ENCODE data around the gene PPL.
"Not testable (repeated sequence)": the region's sequence is repeated elsewhere in the genome, so short reads cannot be mapped to it uniquely, and the experiment has no call there.

Gene PPL

GRCh38 chr16:4968879-4969483 lies 32.0 kb upstream of the PPL start:
- no peaks in the 10 kb centered on the region for H3K9me3 Mint-ChIP-seq
- no peak overlapping the region for H3K4me3 Mint-ChIP-seq
- H3K36me3 Mint-ChIP-seq: no peaks in the 10 kb centered on the region
- no peak overlapping the region for H3K27ac Mint-ChIP-seq
- H3K27me3 Mint-ChIP-seq: peaks cover 38% of the 10 kb centered on the region
- H3K4me1 Mint-ChIP-seq: no peaks in the 10 kb centered on the region
- ATAC-seq: no peak

GRCh38 chr16:4968278-4968677 lies 31.3 kb upstream of the PPL start:
- not testable (repeated sequence) for H3K4me1 Mint-ChIP-seq, H3K27ac Mint-ChIP-seq, H3K4me3 Mint-ChIP-seq, H3K36me3 Mint-ChIP-seq, ATAC-seq, H3K9me3 Mint-ChIP-seq
- H3K27me3 Mint-ChIP-seq: peaks cover 38% of the 10 kb centered on the region

- ATAC-seq: no peak
These were observed 29.9 kb upstream of the PPL start for GRCh38 chr16:4966736-4967453.

GRCh38 chr16:4963527-4963926 lies 26.6 kb upstream of the PPL start:
- not testable (repeated sequence) for H3K36me3 Mint-ChIP-seq, H3K4me1 Mint-ChIP-seq, H3K9me3 Mint-ChIP-seq, H3K4me3 Mint-ChIP-seq, ATAC-seq, H3K27ac Mint-ChIP-seq
- peaks cover 36% of the 10 kb centered on the region for H3K27me3 Mint-ChIP-seq

More at GRCh38 chr16:4966736-4967453, 29.9 kb upstream of the PPL start:
- no peaks in the 10 kb centered on the region for H3K9me3 Mint-ChIP-seq
- no peaks in the 10 kb centered on the region for H3K4me1 Mint-ChIP-seq
- H3K27ac Mint-ChIP-seq: no peak overlapping the region
- no peaks in the 10 kb centered on the region for H3K36me3 Mint-ChIP-seq
- H3K27me3 Mint-ChIP-seq: peaks cover 39% of the 10 kb centered on the region
- H3K4me3 Mint-ChIP-seq: no peak overlapping the region

GRCh38 chr16:4962716-4963115 lies 25.8 kb upstream of the PPL start:
- no peak overlapping the region for H3K4me3 Mint-ChIP-seq
- peaks cover 11% of the 10 kb centered on the region for H3K4me1 Mint-ChIP-seq
- ATAC-seq: no peak
- no peaks in the 10 kb centered on the region for H3K9me3 Mint-ChIP-seq
- H3K27me3 Mint-ChIP-seq: peaks cover 44% of the 10 kb centered on the region
- H3K27ac Mint-ChIP-seq: no peak overlapping the region
- no peaks in the 10 kb centered on the region for H3K36me3 Mint-ChIP-seq

- H3K4me3 Mint-ChIP-seq: no peak overlapping the region
- H3K27ac Mint-ChIP-seq: no peak overlapping the region
- no peak for ATAC-seq
- H3K9me3 Mint-ChIP-seq: no peaks in the 10 kb centered on the region
- no peaks in the 10 kb centered on the region for H3K36me3 Mint-ChIP-seq
- peaks cover 65% of the 10 kb centered on the region for H3K27me3 Mint-ChIP-seq
- peaks cover 25% of the 10 kb centered on the region for H3K4me1 Mint-ChIP-seq
These were observed 23.6 kb upstream of the PPL start for GRCh38 chr16:4960579-4960978.

GRCh38 chr16:4958510-4959438 lies 21.8 kb upstream of the PPL start:
- Mint-ChIP-seq H3K27me3 (peaks cover 76% of the 10 kb centered on the region), H3K36me3 (no peaks in the 10 kb centered on the region), H3K4me3 (no peak overlapping the region), H3K4me1 (peaks cover 25% of the 10 kb centered on the region), H3K9me3 (no peaks in the 10 kb centered on the region), H3K27ac (no peak overlapping the region)
- ATAC-seq: no peak

GRCh38 chr16:4957720-4958509 lies 21.0 kb upstream of the PPL start, which contains the start of gene SEC14L5:
SEC14L5 (plus strand) TSS chr16:4958330; CDS start chr16:4959324, 994 bp downstream.
- ATAC-seq: peak; percentile 87
- H3K27me3 Mint-ChIP-seq: peaks cover 82% of the 10 kb centered on the region

GRCh38 chr16:4957420-4957719 lies 20.4 kb upstream of the PPL start:
- H3K4me1 Mint-ChIP-seq: peaks cover 25% of the 10 kb centered on the region
- H3K4me3 Mint-ChIP-seq: peak overlapping the region; percentile 71
- peaks cover 77% of the 10 kb centered on the region for H3K27me3 Mint-ChIP-seq
- ATAC-seq: no peak
- H3K9me3 Mint-ChIP-seq: no peaks in the 10 kb centered on the region
- no peaks in the 10 kb centered on the region for H3K36me3 Mint-ChIP-seq
- no peak overlapping the region for H3K27ac Mint-ChIP-seq

More at GRCh38 chr16:4957720-4958509, 21.0 kb upstream of the PPL start, which contains the start of gene SEC14L5:
- peak within 1 kb of the TSS; percentile 71 for H3K4me3 Mint-ChIP-seq
- H3K36me3 Mint-ChIP-seq: no peaks in the 10 kb centered on the region
- no peak within 1 kb of the TSS for H3K27ac Mint-ChIP-seq
- peaks cover 25% of the 10 kb centered on the region for H3K4me1 Mint-ChIP-seq
- H3K9me3 Mint-ChIP-seq: no peaks in the 10 kb centered on the region

GRCh38 chr16:4954714-4955113 lies 17.8 kb upstream of the PPL start:
- Mint-ChIP-seq H3K27me3 (peaks cover 61% of the 10 kb centered on the region), H3K4me1 (peaks cover 25% of the 10 kb centered on the region), H3K36me3 (no peaks in the 10 kb centered on the region), H3K27ac (no peak overlapping the region), H3K4me3 (no peak overlapping the region), H3K9me3 (no peaks in the 10 kb centered on the region)
- ATAC-seq: no peak

- not testable (repeated sequence) for H3K36me3 Mint-ChIP-seq, H3K9me3 Mint-ChIP-seq, H3K4me3 Mint-ChIP-seq, H3K27ac Mint-ChIP-seq, ATAC-seq
- Mint-ChIP-seq H3K4me1 (peaks cover 16% of the 10 kb centered on the region), H3K27me3 (peaks cover 61% of the 10 kb centered on the region)
These were observed 14.6 kb upstream of the PPL start for GRCh38 chr16:4951583-4951982.

- no peaks in the 10 kb centered on the region for H3K36me3 Mint-ChIP-seq
- peaks cover 8% of the 10 kb centered on the region for H3K4me1 Mint-ChIP-seq
- H3K27ac Mint-ChIP-seq: no peak overlapping the region
- no peak for ATAC-seq
- H3K9me3 Mint-ChIP-seq: peaks cover 4% of the 10 kb centered on the region
- H3K4me3 Mint-ChIP-seq: no peak overlapping the region
- peaks cover 63% of the 10 kb centered on the region for H3K27me3 Mint-ChIP-seq
These were observed 13.0 kb upstream of the PPL start for GRCh38 chr16:4949986-4950385.

- peaks cover 4% of the 10 kb centered on the region for H3K9me3 Mint-ChIP-seq
- no peak overlapping the region for H3K27ac Mint-ChIP-seq
- H3K36me3 Mint-ChIP-seq: no peaks in the 10 kb centered on the region
- ATAC-seq: no peak
- peaks cover 64% of the 10 kb centered on the region for H3K27me3 Mint-ChIP-seq
- no peak overlapping the region for H3K4me3 Mint-ChIP-seq
- H3K4me1 Mint-ChIP-seq: peaks cover 8% of the 10 kb centered on the region
These were observed 12.2 kb upstream of the PPL start for GRCh38 chr16:4948903-4949766.
